ENCODE data around the gene TSPAN4.

- no peak for TF ChIP-seq CTCF (IDR thresholded peaks at IDR 0.05)
- no peak for TF ChIP-seq POLR2AphosphoS5 (IDR thresholded peaks at IDR 0.05)
- TF ChIP-seq POLR2A (IDR thresholded peaks at IDR 0.05; ENCODE audit: low read depth), result no peak
These were observed 31.1 kb downstream of the TSPAN4 start for GRCh38 chr11:873706-874105.

All from esophagus muscularis mucosa (tissue), 3 donors.